Measurements from ENCODE around the gene RAG2.

The RAG2 gene

GRCh38 chr11:36550385-36551115, 47.5 kb downstream of the RAG2 start:
- DNase-seq (ENCODE audit: low read depth), result no peak
